HepG2 (cell line): ENCODE data around the gene ZNF780B. TPM values are rescaled to one million over a fixed set of nuclear protein-coding genes. Genes with fewer than 3 reads are reported as not detected.

Source experiments
- ARID2 ChIP-seq: sonication (generic); formaldehyde crosslinking; IDR thresholded peaks from 2 replicates; pipeline ENCODE4 v1.8.1; 2022; ENCODE audit warnings: mild to moderate bottlenecking, missing genetic modification reagents, borderline replicate concordance
- ATF2 ChIP-seq: sonication (generic); formaldehyde crosslinking; IDR thresholded peaks from 2 replicates; pipeline ENCODE4 v1.4.0; 2020; ENCODE audit warnings: missing genetic modification reagents
- CCDC6 ChIP-seq: sonication (generic); formaldehyde crosslinking; IDR thresholded peaks from 2 replicates; pipeline ENCODE4 v1.8.1; 2022; ENCODE audit warnings: mild to moderate bottlenecking, missing genetic modification reagents, moderate library complexity
- GATA4 ChIP-seq: sonication (generic); IDR thresholded peaks from 2 replicates; pipeline ENCODE4 v1.6.1; 2016; ENCODE audit warnings: antibody characterized with exemption, low read depth, borderline replicate concordance
- GFI1 ChIP-seq: sonication (generic); formaldehyde crosslinking; IDR thresholded peaks from 2 replicates; pipeline ENCODE4 v1.5.0; 2020; ENCODE audit warnings: missing genetic modification reagents, mild to moderate bottlenecking, borderline replicate concordance
- GMEB2 ChIP-seq: IDR thresholded peaks from 2 replicates; pipeline ENCODE4 v1.6.1; 2016; ENCODE audit warnings: missing biosample characterization, missing genetic modification reagents, low read depth
- GTF3A ChIP-seq: sonication (generic); formaldehyde crosslinking; conservative IDR thresholded peaks from 2 replicates; pipeline ENCODE4 v1.4.0; 2020; ENCODE audit warnings: mild to moderate bottlenecking, missing genetic modification reagents
- HNRNPK ChIP-seq: fragments of 200-400 bp; formaldehyde crosslinking; IDR thresholded peaks from 2 replicates; pipeline ENCODE4 v1.6.1; 2018; ENCODE audit warnings: low read length, low read depth, moderate library complexity, mild to moderate bottlenecking; ENCODE audit not compliant: poor library complexity, severe bottlenecking
- IRX3 ChIP-seq: sonication (generic); formaldehyde crosslinking; IDR thresholded peaks from 2 replicates; pipeline ENCODE4 v1.8.1; 2023; ENCODE audit warnings: mild to moderate bottlenecking, low read depth, missing genetic modification reagents, borderline replicate concordance
- PBX2 ChIP-seq: IDR thresholded peaks from 2 replicates; pipeline ENCODE4 v1.6.1; 2016; ENCODE audit warnings: control low read depth
- RBM22 ChIP-seq: fragments of 200-400 bp; formaldehyde crosslinking; optimal IDR thresholded peaks from 2 replicates; pipeline ENCODE3; 2017; ENCODE audit warnings: mild to moderate bottlenecking, low read length, moderate library complexity
- SMAD3 ChIP-seq: sonication (generic); formaldehyde crosslinking; IDR thresholded peaks from 2 replicates; pipeline ENCODE4 v1.4.0; 2020; ENCODE audit warnings: missing genetic modification reagents
- SMARCC2 ChIP-seq: fragments of 450-650 bp; IDR thresholded peaks from 2 replicates; pipeline ENCODE4 v1.6.1; 2017; ENCODE audit warnings: antibody characterized with exemption, mild to moderate bottlenecking
- SNAPC5 ChIP-seq: sonication (generic); formaldehyde crosslinking; IDR thresholded peaks from 2 replicates; pipeline ENCODE4 v1.8.1; 2023; ENCODE audit warnings: mild to moderate bottlenecking, missing genetic modification reagents, borderline replicate concordance
- SOX6 ChIP-seq, 2 experiments: fragments of 450-650 bp in 1 of 2; sonication (generic) in 1 of 2; formaldehyde crosslinking in 1 of 2; IDR thresholded peaks; 2 replicates each; pipeline versions ENCODE4 v1.4.0 to v1.6.1; 2017 to 2020; ENCODE audit warnings: antibody characterized with exemption in 1 of 2, mild to moderate bottlenecking in 1 of 2, missing genetic modification reagents in 1 of 2
- TP53 ChIP-seq: sonication (generic); formaldehyde crosslinking; conservative IDR thresholded peaks from 2 replicates; pipeline ENCODE4 v1.4.0; 2020; ENCODE audit warnings: missing genetic modification reagents
- ZBTB21 ChIP-seq: sonication (generic); formaldehyde crosslinking; IDR thresholded peaks from 2 replicates; pipeline ENCODE4 v1.4.0; 2020; ENCODE audit warnings: missing genetic modification reagents
- ZFP37 ChIP-seq: sonication (generic); formaldehyde crosslinking; IDR thresholded peaks from 2 replicates; pipeline ENCODE4 v1.4.0; 2020; ENCODE audit warnings: missing genetic modification reagents, borderline replicate concordance
- ZFP41 ChIP-seq: sonication (generic); formaldehyde crosslinking; IDR thresholded peaks from 2 replicates; pipeline ENCODE4 v1.4.0; 2020; ENCODE audit warnings: mild to moderate bottlenecking, missing genetic modification reagents, borderline replicate concordance
- ZFX ChIP-seq: sonication (generic); formaldehyde crosslinking; IDR thresholded peaks from 2 replicates; pipeline ENCODE4 v1.4.0; 2020; ENCODE audit warnings: mild to moderate bottlenecking, low read depth, missing genetic modification reagents, moderate library complexity
- ZKSCAN1 ChIP-seq: fragments of 150-350 bp; IDR thresholded peaks from 2 replicates; pipeline ENCODE4 v1.6.1; 2014; ENCODE audit warnings: low read length
- ZNF138 ChIP-seq: sonication (generic); formaldehyde crosslinking; IDR thresholded peaks from 2 replicates; pipeline ENCODE4 v1.5.0; 2020; ENCODE audit warnings: mild to moderate bottlenecking, low read depth, missing genetic modification reagents
- ZNF263 ChIP-seq: sonication (generic); formaldehyde crosslinking; IDR thresholded peaks from 2 replicates; pipeline ENCODE4 v1.4.0; 2020; ENCODE audit warnings: missing genetic modification reagents
- ZNF740 ChIP-seq: sonication (generic); formaldehyde crosslinking; IDR thresholded peaks from 2 replicates; pipeline ENCODE4 v1.4.0; 2020; ENCODE audit warnings: missing genetic modification reagents
- ZNF776 ChIP-seq: sonication (generic); formaldehyde crosslinking; IDR thresholded peaks from 2 replicates; pipeline ENCODE4 v1.4.0; 2020; ENCODE audit warnings: mild to moderate bottlenecking, missing genetic modification reagents
- ZNF891 ChIP-seq: sonication (generic); formaldehyde crosslinking; IDR thresholded peaks from 2 replicates; pipeline ENCODE4 v1.5.0; 2020; ENCODE audit warnings: mild to moderate bottlenecking, missing genetic modification reagents
- polyA plus RNA-seq, 8 experiments: library from polyadenylated mRNA; depleted of rRNA in 3 of 8; stranded (reverse) in 7 of 8; unstranded in 1 of 8; fragments of >200 nt; fragmentation: Illumina TruSeq in 4 of 8; extraction: Trizol in 4 of 8; gene quantifications; 2 replicates each; pipeline versions ENCODE4 v1.2.1 to v1.2.3, GENCODE V29; 2011 to 2016; ENCODE audit warnings: low read depth in 4 of 8, missing spikeins in 1 of 8, mixed read lengths in 1 of 8; ENCODE audit not compliant: insufficient read depth in 1 of 8
- total RNA-seq, 5 experiments: library from RNA; depleted of rRNA; stranded (reverse); fragments of >200 nt; fragmentation: Illumina TruSeq; extraction: Trizol; gene quantifications; 2 replicates each; pipeline ENCODE4 v1.2.3, GENCODE V29; 2016; ENCODE audit warnings: low read depth in 1 of 5

The ZNF780B gene
- total and polyA plus RNA-seq, 2 of the 13 experiments (the other 11 are each of a cell fraction or from before 2014, with no cell fraction given): 6.6 to 21.9 TPM

- TF ChIP-seq IRX3 (CRISPR knock-in tag) (peak; percentile 51; the same call in 1 of the 2 replicates), SOX6 (IDR thresholded peaks at IDR 0.05) (no peak), SOX6 (CRISPR knock-in tag; IDR thresholded peaks at IDR 0.05) (peak; percentile 41; the same call in 1 of the 2 replicates), GATA4 (no peak), ATF2 (no peak), ZNF891 (CRISPR knock-in tag) (no peak; the same call in 1 of the 2 replicates), ZNF776 (CRISPR knock-in tag) (no peak), SMARCC2 (no peak), GTF3A (CRISPR knock-in tag) (peak; percentile 88), ZKSCAN1 (no peak), ZNF138 (CRISPR knock-in tag) (no peak), HNRNPK (no peak), ZFP37 (no peak), ZNF740 (CRISPR knock-in tag) (no peak), ZBTB21 (CRISPR knock-in tag) (0 out of 2 replicates have a peak, but pooled peaks have one; percentile 7), PBX2 (CRISPR knock-in tag) (no peak), SNAPC5 (CRISPR knock-in tag) (no peak), ZNF263 (CRISPR knock-in tag) (no peak), CCDC6 (CRISPR knock-in tag) (0 out of 2 replicates have a peak, but pooled peaks have one; percentile 49), GFI1 (CRISPR knock-in tag) (no peak; the same call in 1 of the 2 replicates), SMAD3 (CRISPR knock-in tag) (peak; percentile 71), RBM22 (no peak), TP53 (0 out of 2 replicates have a peak, but pooled peaks have one; percentile 33), ZFP41 (CRISPR knock-in tag) (no peak), ZFX (CRISPR knock-in tag) (peak; percentile 99), ARID2 (CRISPR knock-in tag) (peak; percentile 83), GMEB2 (CRISPR knock-in tag) (no peak)
Observed at GRCh38 chr19:39996811-39997637, 59.0 kb downstream of the ZNF780B start, which contains the start of gene ZNF546 (continued).
